Type B pancreatic cell (in vitro differentiated cells): ENCODE results near the gene ASIC3. TPM values are rescaled to one million over a fixed set of nuclear protein-coding genes. Genes with fewer than 3 reads are reported as not detected.

Source experiments
- DNase-seq: peaks from one replicate; pipeline ENCODE4 v3.0.0; 2021; ENCODE audit warnings: mixed read lengths; ENCODE audit not compliant: unreplicated experiment; ENCODE audit errors: extremely low spot score
- H3K27ac Mint-ChIP-seq: 2 replicates; pipeline ENCODE4 v1.8.0; 2021; ENCODE audit warnings: mild to moderate bottlenecking, mixed read lengths
- H3K27me3 Mint-ChIP-seq: 2 replicates; pipeline ENCODE4 v1.8.0; 2021; ENCODE audit warnings: mixed read lengths
- H3K36me3 Mint-ChIP-seq: 2 replicates; pipeline ENCODE4 v1.8.0; 2021; ENCODE audit warnings: mixed read lengths
- H3K4me1 Mint-ChIP-seq: one replicate; pipeline ENCODE4 v1.8.0; 2021; ENCODE audit warnings: mixed read lengths; ENCODE audit not compliant: unreplicated experiment
- H3K4me3 Mint-ChIP-seq: 2 replicates; pipeline ENCODE4 v1.8.0; 2021; ENCODE audit warnings: mild to moderate bottlenecking, mixed read lengths
- H3K9me3 Mint-ChIP-seq: 2 replicates; pipeline ENCODE4 v1.8.0; 2021; ENCODE audit warnings: mixed read lengths
- total RNA-seq: library from RNA; stranded (reverse); gene quantifications from 2 replicates; pipeline ENCODE4 v1.2.1, GENCODE V29; 2021; ENCODE audit warnings: low replicate concordance
- TF ChIP-seq, protein P1 (sequence below): fragments of 200-600 bp; sonication (generic); conservative IDR thresholded peaks from 2 replicates; pipeline ENCODE4 v1.5.0; 2021; ENCODE audit warnings: antibody characterized with exemption, mild to moderate bottlenecking

ASIC3 gene
- total RNA-seq, 1 donor from 2014 or later, result 4.4 TPM

DNA sequence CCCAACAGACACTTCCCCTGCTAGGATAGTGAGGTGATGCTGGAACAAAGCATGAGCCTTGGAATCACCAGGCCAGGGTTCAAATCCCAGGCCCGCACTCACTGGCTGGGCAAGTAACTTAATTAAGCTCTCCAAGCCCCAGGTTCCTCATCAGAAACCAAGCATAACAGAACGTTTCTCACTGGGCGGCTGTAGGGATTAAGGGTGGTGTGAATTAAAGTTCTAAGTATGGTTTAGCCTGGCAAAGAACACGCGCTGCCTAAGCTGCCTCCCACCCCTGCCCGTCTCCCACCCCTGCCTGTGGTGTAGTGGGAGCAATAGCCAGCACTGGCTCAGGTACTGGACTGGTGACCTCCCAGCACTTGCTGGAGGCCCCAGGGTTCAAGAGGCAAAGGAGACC lies 16.7 kb downstream of the ASIC3 start:
- peaks cover 3% of the 10 kb centered on the region for H3K36me3 Mint-ChIP-seq
- H3K4me3 Mint-ChIP-seq, result no peak overlapping the region
- TF ChIP-seq, protein P1, sequence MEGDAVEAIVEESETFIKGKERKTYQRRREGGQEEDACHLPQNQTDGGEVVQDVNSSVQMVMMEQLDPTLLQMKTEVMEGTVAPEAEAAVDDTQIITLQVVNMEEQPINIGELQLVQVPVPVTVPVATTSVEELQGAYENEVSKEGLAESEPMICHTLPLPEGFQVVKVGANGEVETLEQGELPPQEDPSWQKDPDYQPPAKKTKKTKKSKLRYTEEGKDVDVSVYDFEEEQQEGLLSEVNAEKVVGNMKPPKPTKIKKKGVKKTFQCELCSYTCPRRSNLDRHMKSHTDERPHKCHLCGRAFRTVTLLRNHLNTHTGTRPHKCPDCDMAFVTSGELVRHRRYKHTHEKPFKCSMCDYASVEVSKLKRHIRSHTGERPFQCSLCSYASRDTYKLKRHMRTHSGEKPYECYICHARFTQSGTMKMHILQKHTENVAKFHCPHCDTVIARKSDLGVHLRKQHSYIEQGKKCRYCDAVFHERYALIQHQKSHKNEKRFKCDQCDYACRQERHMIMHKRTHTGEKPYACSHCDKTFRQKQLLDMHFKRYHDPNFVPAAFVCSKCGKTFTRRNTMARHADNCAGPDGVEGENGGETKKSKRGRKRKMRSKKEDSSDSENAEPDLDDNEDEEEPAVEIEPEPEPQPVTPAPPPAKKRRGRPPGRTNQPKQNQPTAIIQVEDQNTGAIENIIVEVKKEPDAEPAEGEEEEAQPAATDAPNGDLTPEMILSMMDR, result no peak
- H3K4me1 Mint-ChIP-seq, result peaks cover 15% of the 10 kb centered on the region
- no peaks in the 10 kb centered on the region for H3K9me3 Mint-ChIP-seq
- no peaks in the 10 kb centered on the region for H3K27me3 Mint-ChIP-seq
- DNase-seq, result no peak
- no peak overlapping the region for H3K27ac Mint-ChIP-seq

DNA sequence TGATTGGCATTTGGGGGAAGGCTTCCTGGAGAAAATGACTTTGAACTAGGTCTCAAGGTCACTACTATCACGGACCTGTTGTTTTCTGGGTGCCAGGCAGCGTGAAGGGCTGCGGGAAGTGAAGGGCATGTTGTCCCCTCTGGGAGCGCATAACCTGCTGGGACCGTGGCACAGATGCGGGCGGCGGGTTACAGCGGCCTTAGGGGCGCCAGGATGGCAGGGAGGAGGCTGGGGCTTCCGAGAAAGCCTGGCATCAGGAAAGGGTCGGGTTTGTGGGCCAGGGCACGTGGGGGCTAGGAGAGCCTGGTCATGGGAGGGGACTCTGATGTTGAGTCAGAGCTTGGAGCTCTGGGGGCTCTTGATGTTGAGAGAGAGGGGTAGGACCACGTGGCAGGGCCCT lies 17.2 kb downstream of the ASIC3 start:
- H3K27ac Mint-ChIP-seq, result no peak overlapping the region
- no peak for DNase-seq
- peaks cover 3% of the 10 kb centered on the region for H3K36me3 Mint-ChIP-seq
- no peaks in the 10 kb centered on the region for H3K9me3 Mint-ChIP-seq
- H3K27me3 Mint-ChIP-seq, result no peaks in the 10 kb centered on the region
- TF ChIP-seq, protein P1, result no peak
- no peak overlapping the region for H3K4me3 Mint-ChIP-seq
- peaks cover 15% of the 10 kb centered on the region for H3K4me1 Mint-ChIP-seq

DNA sequence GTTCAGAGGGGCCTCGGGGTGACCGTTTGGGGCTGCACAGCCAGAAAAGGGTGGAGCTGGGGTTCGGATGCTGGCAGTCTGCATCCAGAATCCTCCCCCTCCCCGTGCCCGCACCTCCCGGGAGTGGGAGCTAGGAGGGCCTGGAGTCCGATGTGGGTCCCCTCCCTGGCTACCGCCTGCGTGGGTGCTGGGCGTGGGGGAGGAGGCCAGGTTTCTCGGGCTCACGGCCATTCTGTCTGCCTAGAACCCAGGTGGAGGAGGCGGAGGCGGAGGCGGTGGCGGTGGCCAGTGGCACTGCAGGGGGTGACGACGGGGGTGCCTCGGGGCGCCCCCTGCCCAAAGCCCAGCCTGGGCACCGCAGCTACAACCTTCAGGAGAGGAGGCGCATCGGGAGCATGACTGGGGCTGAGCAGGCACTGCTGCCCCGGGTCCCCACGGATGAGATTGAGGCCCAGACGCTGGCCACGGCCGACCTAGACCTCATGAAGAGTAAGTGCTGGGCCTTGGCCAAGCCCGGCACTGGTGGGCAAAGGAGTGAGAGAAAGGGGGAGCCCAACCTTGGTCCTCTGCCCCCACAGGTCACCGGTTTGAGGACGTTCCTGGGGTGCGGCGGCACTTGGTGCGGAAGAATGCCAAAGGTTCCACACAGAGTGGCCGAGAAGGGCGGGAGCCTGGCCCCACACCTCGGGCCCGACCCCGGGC lies 18.1 kb downstream of the ASIC3 start:
- Mint-ChIP-seq H3K36me3 (peaks cover 3% of the 10 kb centered on the region), H3K4me1 (peaks cover 10% of the 10 kb centered on the region), H3K27ac (no peak overlapping the region), H3K9me3 (no peaks in the 10 kb centered on the region), H3K4me3 (no peak overlapping the region), H3K27me3 (no peaks in the 10 kb centered on the region)
- no peak for DNase-seq
- TF ChIP-seq, protein P1, result no peak

DNA sequence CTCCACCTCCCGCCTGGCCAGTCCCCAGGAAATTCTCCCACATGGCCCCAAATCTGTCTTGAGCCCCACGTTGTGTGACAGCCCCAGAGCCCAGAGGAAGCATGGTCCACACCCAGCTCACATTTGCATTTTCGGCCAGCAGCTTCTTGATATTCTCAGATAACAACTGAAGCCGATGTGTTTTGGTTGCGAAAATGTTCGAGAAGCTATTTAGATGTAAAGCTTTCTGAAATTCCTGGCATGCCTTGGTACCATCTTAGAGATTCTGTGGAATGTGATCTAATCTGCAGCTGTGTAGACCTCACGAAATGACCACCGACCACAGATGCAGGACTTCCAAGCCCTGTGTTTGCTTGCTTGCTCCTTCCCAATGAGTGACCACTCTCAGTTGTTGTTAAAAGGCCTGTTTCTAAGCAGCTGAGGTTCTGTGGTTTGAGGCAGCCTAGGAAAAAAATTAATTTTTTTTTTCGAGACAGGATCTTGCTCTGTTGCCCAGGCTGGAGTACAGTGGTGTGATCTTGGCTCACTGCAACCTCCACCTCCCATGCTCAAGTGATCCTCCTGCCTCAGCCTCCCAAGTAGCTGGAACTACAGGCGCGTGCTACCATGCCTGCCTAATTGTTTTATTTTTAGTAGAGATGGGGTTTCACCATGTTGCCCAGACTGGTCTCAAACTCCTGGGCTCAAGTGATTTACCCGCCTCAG lies 19.9 kb downstream of the ASIC3 start:
- H3K27ac Mint-ChIP-seq, result no peak overlapping the region
- no peaks in the 10 kb centered on the region for H3K9me3 Mint-ChIP-seq
- DNase-seq, result no peak

DNA sequence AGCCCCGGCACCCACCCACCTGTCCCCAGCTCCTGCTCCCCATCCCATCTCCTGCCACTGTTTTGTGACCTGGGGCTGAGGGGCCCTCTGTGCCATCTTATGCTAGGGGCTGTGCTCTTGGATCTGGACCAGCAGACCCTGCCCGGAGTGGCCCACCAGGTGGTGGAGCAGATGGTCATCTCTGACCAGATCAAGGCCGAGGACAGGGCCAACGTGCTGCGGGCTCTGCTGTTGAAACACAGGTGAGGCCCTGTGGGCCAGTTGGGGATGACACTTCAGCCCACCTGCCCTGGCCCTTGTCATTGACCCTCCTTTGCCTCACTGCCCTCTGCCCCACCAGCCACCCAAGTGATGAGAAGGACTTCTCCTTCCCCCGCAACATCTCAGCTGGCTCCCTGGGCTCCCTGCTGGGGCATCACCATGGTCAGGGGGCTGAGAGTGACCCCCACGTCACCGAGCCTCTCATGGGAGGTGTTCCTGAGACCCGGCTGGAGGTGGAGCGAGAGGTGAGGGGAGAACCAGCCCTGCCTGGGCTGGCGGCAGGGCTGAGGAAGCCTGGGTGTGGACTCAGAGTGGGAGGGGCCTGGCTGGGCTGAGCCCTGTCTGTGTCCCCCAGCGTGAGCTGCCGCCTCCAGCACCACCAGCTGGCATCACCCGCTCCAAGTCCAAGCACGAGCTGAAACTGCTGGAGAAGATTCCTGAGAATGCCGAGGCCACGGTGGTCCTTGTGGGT lies 21.7 kb downstream of the ASIC3 start:
- Mint-ChIP-seq H3K4me1 (no peaks in the 10 kb centered on the region), H3K36me3 (peaks cover 3% of the 10 kb centered on the region), H3K9me3 (no peaks in the 10 kb centered on the region), H3K4me3 (no peak overlapping the region), H3K27me3 (no peaks in the 10 kb centered on the region), H3K27ac (no peak overlapping the region)
- TF ChIP-seq, protein P1, result no peak
- DNase-seq, result no peak

More for the DNA sequence above, 19.9 kb downstream of the ASIC3 start:
- Mint-ChIP-seq H3K27me3 (no peaks in the 10 kb centered on the region), H3K36me3 (peaks cover 3% of the 10 kb centered on the region), H3K4me1 (peaks cover 3% of the 10 kb centered on the region), H3K4me3 (no peak overlapping the region)
- TF ChIP-seq, protein P1, result no peak
